Renal pelvis (tissue), 4 donors: ENCODE data around the gene RAPGEF4. TPM values are rescaled to one million over a fixed set of nuclear protein-coding genes. Genes with fewer than 3 reads are reported as not detected.

ENCODE experiments used
- DNase-seq: peaks from one replicate; pipeline ENCODE4 v3.0.0-alpha.2; 2013
- polyA plus RNA-seq, 3 donors: library from polyadenylated mRNA; unstranded; fragments of 120-200 nt; gene quantifications; one replicate each; pipeline ENCODE4 v1.2.1, GENCODE V29; 2013; ENCODE audit not compliant: insufficient read length in 3 of 3

The RAPGEF4 gene
- polyA plus RNA-seq, 3 donors, result 7.9 to 13.0 (median 10.2) TPM

GRCh38 chr2:173059971-173060461, 324.4 kb downstream of the RAPGEF4 start:
- DNase-seq, result no peak

GRCh38 chr2:173062801-173063200, 327.2 kb downstream of the RAPGEF4 start:
- no peak for DNase-seq

- no peak for DNase-seq
These were observed 328.6 kb downstream of the RAPGEF4 start for GRCh38 chr2:173064151-173064805.

DNA sequence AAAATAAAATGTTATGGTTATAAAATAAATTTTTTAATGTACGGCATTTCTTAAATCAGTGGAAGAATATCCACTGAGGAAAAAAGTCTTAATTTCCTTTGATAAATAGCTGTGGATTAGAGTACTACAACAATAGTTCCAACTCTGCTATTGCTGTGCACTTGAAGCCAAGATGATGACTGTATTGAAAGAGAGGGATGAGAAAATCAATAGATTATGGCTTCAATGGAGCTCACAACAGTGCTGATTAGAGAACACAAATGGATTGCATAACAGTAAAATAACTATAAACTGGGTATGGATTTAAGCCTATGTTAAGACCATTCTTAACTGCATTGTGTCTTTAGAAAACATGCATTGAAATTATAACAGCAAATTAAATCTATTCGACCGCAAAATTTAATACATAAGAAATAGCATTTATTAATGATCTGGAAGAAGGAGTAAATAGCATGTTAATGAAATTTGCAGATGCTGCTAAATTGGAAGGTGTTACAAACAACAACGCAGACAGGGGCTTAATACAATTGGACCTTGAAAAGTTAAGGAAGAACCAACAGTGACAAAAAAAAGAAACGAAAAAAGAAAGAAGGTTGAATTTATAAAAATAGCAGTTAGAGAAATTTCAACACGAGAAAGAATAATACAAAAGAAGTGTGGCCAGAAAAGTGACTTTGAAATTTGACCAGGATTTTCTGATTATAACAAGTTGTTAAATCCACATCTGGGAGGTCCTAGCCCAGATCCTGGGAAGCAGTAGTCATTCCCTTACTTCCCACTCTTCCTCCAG, 331.4 kb downstream of the RAPGEF4 start:
- no peak for DNase-seq

DNA sequence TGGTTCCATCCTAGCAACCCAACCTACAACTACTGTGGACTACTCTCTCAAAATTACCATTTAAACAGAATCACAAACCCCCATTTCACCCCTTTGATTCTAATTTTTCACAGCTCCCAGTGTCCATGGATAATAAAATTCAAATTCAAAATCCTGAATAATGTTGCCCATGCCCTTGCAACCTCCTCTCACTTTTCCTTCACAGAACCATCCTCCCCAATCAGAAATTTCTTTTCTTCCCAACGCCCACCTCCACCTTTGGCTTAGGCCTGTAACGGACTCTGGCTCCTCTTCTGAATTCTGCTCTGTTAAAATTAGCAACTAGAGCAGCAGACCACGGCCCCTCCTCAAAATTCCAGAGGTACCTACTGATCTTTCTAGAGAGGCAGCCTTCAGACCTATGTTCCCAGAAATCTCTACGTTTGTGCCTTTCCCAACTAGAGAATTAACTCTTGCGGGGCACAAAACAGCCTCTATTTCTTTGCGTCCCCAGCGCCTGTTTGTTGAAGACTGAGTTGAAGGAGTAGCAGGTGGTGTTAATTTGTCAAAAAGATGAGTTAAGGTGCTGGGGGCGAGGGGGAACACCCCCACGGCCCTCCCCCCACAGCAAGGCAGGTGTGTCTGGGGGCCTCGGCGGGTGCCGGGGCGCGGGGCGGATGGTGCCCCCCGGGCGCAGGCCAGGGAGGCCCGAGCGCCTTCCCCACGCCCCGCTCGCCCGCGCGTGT, 339.6 kb downstream of the RAPGEF4 start:
- peak; percentile 17 for DNase-seq

DNA sequence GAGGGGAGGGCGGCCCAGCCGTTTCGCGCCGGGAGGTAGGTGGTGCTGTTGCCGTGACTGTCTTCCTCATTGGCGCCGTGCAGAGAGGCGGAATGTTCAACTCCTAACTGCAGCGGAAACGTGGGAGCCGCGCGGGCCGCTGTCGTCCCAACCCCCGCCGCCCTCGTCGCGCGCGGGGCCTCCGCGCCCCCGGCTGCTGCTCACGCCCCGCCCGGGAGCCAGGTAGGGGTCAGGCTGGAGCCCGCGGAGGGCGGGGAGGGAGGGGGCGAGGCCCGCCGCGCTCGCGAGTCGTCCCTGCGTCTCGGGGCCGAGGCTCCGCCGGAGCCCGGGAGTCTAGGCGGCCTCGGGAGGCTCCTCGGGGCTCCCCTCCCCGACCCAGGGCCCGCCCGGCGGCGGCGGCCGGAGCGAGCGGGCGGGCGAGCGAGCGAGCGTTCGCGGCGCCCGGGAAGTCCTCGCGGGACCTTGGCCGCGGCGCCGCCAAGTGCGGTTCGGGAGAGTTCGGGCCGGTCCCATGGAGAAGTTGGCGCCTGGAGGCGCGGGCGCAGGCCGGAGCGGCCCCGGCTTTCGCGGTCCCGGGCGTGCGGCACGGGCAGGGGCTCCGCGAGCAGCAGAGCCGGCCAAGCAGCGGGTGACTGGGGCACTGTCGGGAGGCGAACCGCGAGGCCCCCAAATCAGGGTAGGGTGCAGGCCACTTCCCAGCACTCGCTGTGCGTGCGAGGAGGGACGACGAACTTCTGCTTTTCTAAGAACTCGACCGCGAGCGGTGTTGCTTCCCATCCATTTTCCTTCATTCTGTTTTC, 340.3 kb downstream of the RAPGEF4 start, which contains the start of gene MAP3K20:
TSS of gene MAP3K20 (plus strand) at position 66 of the 800 bp plus-strand sequence. CDS start 15,186 bp downstream, outside the sequence.
- peak; percentile 66 for DNase-seq

- DNase-seq, result peak; percentile 54
These were observed 341.1 kb downstream of the RAPGEF4 start for GRCh38 chr2:173076581-173077345.

DNA sequence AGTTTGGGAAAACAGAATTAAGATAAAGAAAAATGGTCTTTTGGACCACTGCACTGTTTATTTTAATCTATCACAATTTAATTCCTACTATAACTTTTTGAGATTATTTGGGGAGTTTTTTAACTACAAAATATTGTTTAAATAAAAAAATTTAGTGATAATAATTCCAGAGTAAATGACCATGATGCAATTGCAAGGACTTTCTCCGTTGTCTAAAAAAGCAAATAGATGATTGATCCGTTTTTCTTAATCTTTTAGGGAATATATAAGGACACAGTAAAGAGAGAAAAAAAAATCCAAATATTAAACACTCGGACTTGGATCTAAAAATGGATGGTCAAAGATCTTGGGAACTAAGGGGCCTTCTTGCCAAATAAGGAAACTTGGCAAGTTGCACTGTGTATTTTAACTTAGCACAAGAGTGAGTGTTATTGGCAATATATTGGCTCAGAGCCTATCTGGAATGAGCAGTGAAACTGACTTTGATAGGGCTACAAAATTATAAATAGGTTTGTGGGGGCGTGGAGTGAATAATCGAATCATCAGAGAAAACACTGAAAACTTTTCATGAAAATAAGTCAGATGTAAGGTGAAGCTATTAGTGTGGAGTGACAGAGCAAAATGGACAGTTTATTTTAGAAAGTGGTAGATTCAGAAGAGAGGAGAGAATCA, 342.0 kb downstream of the RAPGEF4 start:
- DNase-seq, result no peak

DNA sequence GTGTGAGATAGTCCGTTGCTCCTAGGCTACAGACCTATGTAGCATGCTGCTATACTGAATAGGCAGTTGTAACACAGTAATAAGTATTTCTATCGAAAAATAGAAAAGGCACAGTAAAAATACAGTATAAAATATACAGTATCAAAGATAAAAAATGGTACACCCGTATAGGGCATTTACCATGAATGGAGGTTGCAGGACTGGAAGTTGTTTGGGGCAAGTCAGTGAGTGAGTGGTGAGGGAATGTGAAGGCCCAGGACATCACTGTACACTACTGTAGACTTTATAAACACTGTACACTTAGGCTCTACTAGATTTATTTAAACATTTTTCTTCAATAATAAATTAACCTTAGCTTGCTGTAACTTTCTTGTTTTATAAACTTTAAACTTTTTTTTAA, 343.5 kb downstream of the RAPGEF4 start:
- no peak for DNase-seq

- DNase-seq, result no peak
These were observed 344.6 kb downstream of the RAPGEF4 start for GRCh38 chr2:173079973-173080860.

- DNase-seq, result no peak
These were observed 351.0 kb downstream of the RAPGEF4 start for GRCh38 chr2:173086518-173087213.

DNA sequence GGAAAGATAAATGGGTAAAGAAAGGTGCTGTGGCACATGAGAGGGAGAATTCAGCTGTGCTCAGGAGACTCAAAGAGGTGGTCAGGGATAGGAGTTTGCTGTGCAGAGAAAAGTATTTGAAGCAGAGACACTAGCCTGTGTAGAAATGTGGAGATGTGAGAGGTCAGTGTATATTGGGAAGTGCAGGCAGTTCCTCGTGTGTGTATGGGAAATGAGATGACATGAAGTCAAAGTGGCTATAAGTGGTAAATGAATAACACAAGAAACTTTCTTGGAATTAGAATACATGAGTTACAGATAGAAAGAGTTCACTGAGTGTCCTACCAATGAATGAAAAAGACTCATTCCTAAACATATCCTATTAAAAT, 351.6 kb downstream of the RAPGEF4 start:
- no peak for DNase-seq

- DNase-seq, result no peak
These were observed 352.3 kb downstream of the RAPGEF4 start for GRCh38 chr2:173087793-173088496.

- no peak for DNase-seq
These were observed 354.7 kb downstream of the RAPGEF4 start for GRCh38 chr2:173090276-173090877.

DNA sequence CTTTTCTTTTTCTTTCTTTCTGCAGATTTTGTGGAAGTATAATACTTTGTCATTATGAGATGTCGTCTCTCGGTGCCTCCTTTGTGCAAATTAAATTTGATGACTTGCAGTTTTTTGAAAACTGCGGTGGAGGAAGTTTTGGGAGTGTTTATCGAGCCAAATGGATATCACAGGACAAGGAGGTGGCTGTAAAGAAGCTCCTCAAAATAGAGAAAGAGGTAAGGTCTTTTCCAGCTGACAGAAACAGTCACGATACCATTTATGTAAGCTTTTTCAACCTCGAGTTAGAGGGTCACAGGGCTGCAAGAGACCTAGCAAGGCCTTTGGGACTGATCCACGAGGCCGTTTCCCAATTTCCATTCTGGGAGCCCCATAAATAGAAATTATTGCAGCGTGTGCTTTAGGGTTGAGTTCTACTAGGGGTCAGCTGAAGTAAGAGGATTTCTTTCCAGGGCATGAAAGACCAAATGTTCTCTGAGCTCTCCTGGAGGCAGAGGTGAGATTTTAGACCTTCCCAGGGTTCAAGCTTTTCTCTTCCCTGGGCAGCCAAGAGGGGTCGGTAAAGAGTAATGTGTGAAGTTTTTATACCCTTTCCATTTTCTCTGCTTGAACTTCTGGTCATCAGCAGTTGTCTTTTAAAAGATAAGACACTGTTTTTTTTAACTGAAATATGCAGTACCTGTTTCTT, 355.5 kb downstream of the RAPGEF4 start:
- no peak for DNase-seq

DNA sequence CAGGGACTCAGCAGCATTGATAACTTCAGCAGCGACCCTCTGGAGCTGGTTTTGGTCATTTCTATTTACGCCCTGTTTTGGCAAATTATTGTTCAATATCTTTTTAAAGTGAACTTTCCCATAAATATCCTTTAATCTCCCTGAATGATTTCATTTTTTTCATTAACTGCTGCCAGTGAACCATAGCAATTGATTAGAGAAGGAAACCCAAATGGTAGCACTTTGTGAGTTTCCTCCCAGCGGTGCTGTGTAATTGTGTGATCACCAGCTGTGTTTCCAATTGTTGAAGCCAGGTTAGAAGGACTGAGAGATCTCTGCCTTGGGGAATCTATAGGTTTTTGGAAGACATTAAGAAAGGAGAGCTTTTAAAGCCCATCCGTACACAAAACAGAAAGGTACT, 356.3 kb downstream of the RAPGEF4 start:
- DNase-seq, result no peak
